ENCODE data around the gene ID1. TPM values are rescaled to one million over a fixed set of nuclear protein-coding genes. Genes with fewer than 3 reads are reported as not detected.
A peak's percentile ranks its signal among the peaks of the same experiment; 100 is the strongest.

Gene ID1
- total and polyA plus RNA-seq, 2 of the 13 experiments (the other 11 are each of a cell fraction or from before 2014, with no cell fraction given) = 320 to 419 TPM

GRCh38 chr20:31605902-31606803 lies 1.1 kb downstream of the ID1 start:
- intact Hi-C loops (cut with micrococcal nuclease; ENCODE audit: unreplicated experiment) = loop anchor here (5.0 kb wide), 1 partner anchor 116 kb away; the partner anchor contains the start of gene BCL2L1
- peak overlapping the region; percentile 99 for H3K9ac ChIP-seq (ENCODE audit: insufficient read depth, low read depth, low read length)
- ChIA-PET CTCF (ENCODE audit: low intra/inter-chr PET ratio, low total read pairs) (no interaction called here), POLR2A (interaction anchor here (0.9 to 13.6 kb wide), 27 partner anchors 10 to 133 kb away, joined by 3 to 1427 read pairs (median 15); partner anchors contain the start of genes BCL2L1 and TPX2)
- no TSS peak for BruUV-seq (replicated peaks)
- peak; percentile 47 for DNase-seq (ENCODE audit: low spot score)
- peak overlapping the region; percentile 81 to 99 (median 95) for H3K4me3 ChIP-seq (replicated peaks in 1 of 3; ENCODE audit: insufficient read depth in 1 of 3, low read depth in 2 of 3, low read length in 3 of 3)
- H3K79me2 ChIP-seq (ENCODE audit: insufficient read depth, low read length) = peaks cover 44% of the 10 kb centered on the region
- under 1% methylated on average over 37 of the region's 39 CpGs for WGBS (ENCODE audit: low lambda C conversion rate)
- no peak for ATAC-seq
- H3K36me3 ChIP-seq (replicated peaks in 1 of 2; ENCODE audit: control insufficient read depth in 1 of 2, insufficient read depth in 2 of 2, low read length in 2 of 2) = peaks cover 0 to 5% of the 10 kb centered on the region in 2 experiments; a peak in 4 of 5 replicates
- H3K27ac ChIP-seq (ENCODE audit: extremely low read length, insufficient read depth, low read length) = peak overlapping the region; percentile 98
- H3K9me3 ChIP-seq (ENCODE audit: low read length) = no peaks in the 10 kb centered on the region
- no peak for FAIRE-seq
- no peaks in the 10 kb centered on the region; a peak in 1 of 5 replicates for H3K27me3 ChIP-seq (ENCODE audit: control insufficient read depth in 1 of 2, insufficient read depth in 2 of 2, low read length in 2 of 2)
- H4K20me1 ChIP-seq (ENCODE audit: insufficient read depth, low read length) = peaks cover 19% of the 10 kb centered on the region
- peaks cover 60% of the 10 kb centered on the region for H3K4me1 ChIP-seq (ENCODE audit: insufficient read depth, low read length)
- peak overlapping the region; percentile 94 for H3K4me2 ChIP-seq (ENCODE audit: low read depth, low read length)
- in situ Hi-C loops (cut with HindIII; ENCODE audit: extremely low pct_ligation_motif_present, low pct_unique_long_range_greater_than_20kb) = no loop called here
- H2AFZ ChIP-seq (ENCODE audit: low read length) = no peak overlapping the region
- TF ChIP-seq KMT2A (CRISPR knock-in tag; IDR thresholded peaks at IDR 0.05) = no peak
- TF ChIP-seq HNF1A (IDR thresholded peaks at IDR 0.05; ENCODE audit: low read depth) = no peak
- no peak for TF ChIP-seq HNF1A (CRISPR knock-in tag; IDR thresholded peaks at IDR 0.05; ENCODE audit: borderline replicate concordance)
- TF ChIP-seq SAP130 (CRISPR knock-in tag; IDR thresholded peaks at IDR 0.05; ENCODE audit: low read depth) = peak; percentile 22; the same call in 1 of the 2 replicates
- TF ChIP-seq NFYB (CRISPR knock-in tag; IDR thresholded peaks at IDR 0.05) = 0 out of 2 replicates have a peak, but pooled peaks have one; percentile 19
- TF ChIP-seq RAD21 (CRISPR knock-in tag; IDR thresholded peaks at IDR 0.05) = no peak; the same call in 1 of the 2 replicates
- TF ChIP-seq SRSF4 (IDR thresholded peaks at IDR 0.05; ENCODE audit: low read depth, low read length, poor library complexity, severe bottlenecking) = peak; percentile 93
- peak; percentile 41; the same call in 1 of the 2 replicates for TF ChIP-seq ZBTB49 (CRISPR knock-in tag; IDR thresholded peaks at IDR 0.05; ENCODE audit: borderline replicate concordance)
- TF ChIP-seq UBTF (CRISPR knock-in tag; IDR thresholded peaks at IDR 0.05) = no peak
- no peak for TF ChIP-seq MEF2D (CRISPR knock-in tag; IDR thresholded peaks at IDR 0.05)
- peak; percentile 10; the same call in 1 of the 2 replicates for TF ChIP-seq ZNF263 (CRISPR knock-in tag; IDR thresholded peaks at IDR 0.05)
- no peak for TF ChIP-seq NFRKB (IDR thresholded peaks at IDR 0.05)

Data from HepG2 (cell line).